AG04449 (cell line): ENCODE results near the gene PDGFC.
A peak's percentile ranks its signal among the peaks of the same experiment; 100 is the strongest.

Experiments used
- CTCF ChIA-PET: fragments of 350-600 bp; formaldehyde crosslinking; extraction: SDS; loops from one replicate; lab custom pipeline; 2021; ENCODE audit warnings: antibody characterized with exemption; lab: Yijun Ruan, JAX
- POLR2A ChIA-PET: fragments of 400-600, 350-600 bp; formaldehyde crosslinking; extraction: SDS; loops from one replicate; lab custom pipeline; 2020; ENCODE audit warnings: antibody characterized with exemption, inconsistent platforms; lab: Yijun Ruan, JAX
- DNase-seq: peaks from one replicate; pipeline ENCODE4 v3.0.0-alpha.2; 2010; ENCODE audit warnings: low read depth, low spot score
- H3K4me3 ChIP-seq: 2 replicates; pipeline ENCODE4 v1.5.1; 2011; ENCODE audit warnings: low read depth, mild to moderate bottlenecking, control low read depth, low read length
- CTCF ChIP-seq: IDR thresholded peaks from one replicate; pipeline ENCODE4 v1.5.1; 2011; ENCODE audit warnings: mild to moderate bottlenecking, moderate library complexity, low read length, control low read depth, inconsistent platforms; ENCODE audit not compliant: insufficient read depth; ENCODE audit errors: missing control alignments

PDGFC gene

GRCh38 chr4:156838761-156839160 is 132.8 kb downstream of the PDGFC start:
- TF ChIP-seq CTCF: no peak
- POLR2A ChIA-PET: no interaction called here
- H3K4me3 ChIP-seq: no peak overlapping the region
- DNase-seq: no peak
- CTCF ChIA-PET: no interaction called here

GRCh38 chr4:156837625-156838345 is 133.8 kb downstream of the PDGFC start:
- DNase-seq: no peak
- TF ChIP-seq CTCF: no peak
- H3K4me3 ChIP-seq: no peak overlapping the region
- ChIA-PET CTCF (no interaction called here), POLR2A (no interaction called here)

- no peak overlapping the region for H3K4me3 ChIP-seq
- POLR2A ChIA-PET: no interaction called here
- DNase-seq: no peak
- CTCF ChIA-PET: no interaction called here
- no peak for TF ChIP-seq CTCF
Observed at GRCh38 chr4:156832886-156833285, 138.7 kb downstream of the PDGFC start.

- DNase-seq: peak; percentile 17
- CTCF ChIA-PET: interaction anchor here (2.9 kb wide), 1 partner anchor 12 kb away, joined by 9 read pairs; no protein-coding TSS in a partner anchor
- H3K4me3 ChIP-seq: no peak overlapping the region
- TF ChIP-seq CTCF: no peak
- POLR2A ChIA-PET: no interaction called here
Observed at GRCh38 chr4:156830351-156830750, 141.2 kb downstream of the PDGFC start.

GRCh38 chr4:156829201-156829873 is 142.3 kb downstream of the PDGFC start:
- no peak for DNase-seq
- no peak for TF ChIP-seq CTCF
- no peak overlapping the region for H3K4me3 ChIP-seq
- CTCF ChIA-PET: interaction anchor here (2.9 kb wide), 1 partner anchor 13 kb away, joined by 9 read pairs; no protein-coding TSS in a partner anchor
- POLR2A ChIA-PET: no interaction called here

- DNase-seq: no peak
- ChIA-PET CTCF (interaction anchor here (1.2 to 1.8 kb wide), 2 partner anchors 10 to 352 kb away, joined by 4 to 5 read pairs; no protein-coding TSS in a partner anchor), POLR2A (no interaction called here)
- no peak overlapping the region for H3K4me3 ChIP-seq
- no peak for TF ChIP-seq CTCF
Observed at GRCh38 chr4:156827519-156827918, 144.1 kb downstream of the PDGFC start.
